Mammary epithelial cell (primary cell): ENCODE data around the gene S100A3.
A peak's percentile ranks its signal among the peaks of the same experiment; 100 is the strongest.

Experiments
- EZH2 ChIP-seq: IDR thresholded peaks from 2 replicates; pipeline ENCODE4 v1.6.1; 2012; ENCODE audit warnings: low read length, inconsistent platforms, borderline replicate concordance
- TF ChIP-seq, protein P1 (sequence below), 2 donors: IDR thresholded peaks in 1 of 2; conservative IDR thresholded peaks in 1 of 2; 2 replicates each; pipeline ENCODE4 v1.5.1; 2011 to 2012; ENCODE audit warnings: inconsistent platforms in 2 of 2, low read length in 2 of 2, mild to moderate bottlenecking in 2 of 2, control low read depth in 1 of 2, low read depth in 1 of 2; ENCODE audit not compliant: insufficient read depth in 1 of 2; ENCODE audit errors: extremely low read depth in 1 of 2

DNA sequence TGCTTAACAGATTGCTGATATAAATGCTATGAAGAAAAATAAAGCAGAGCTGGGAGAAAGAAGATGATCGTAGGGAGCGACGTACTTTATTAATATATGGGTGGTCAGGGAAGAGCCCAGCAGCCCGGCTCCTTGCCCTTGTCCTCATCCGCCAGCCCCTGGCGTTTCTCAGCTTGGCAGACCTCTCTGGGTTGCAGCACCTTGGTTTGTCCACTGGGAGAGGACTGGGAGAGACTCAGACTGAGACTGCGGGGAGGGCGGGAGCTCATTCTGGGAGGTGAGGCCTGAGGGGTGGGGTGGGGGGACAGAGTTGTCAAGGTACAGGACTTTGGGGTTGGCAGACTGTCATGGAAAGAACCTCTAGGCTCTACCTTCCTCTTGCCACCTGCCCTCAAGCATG lies 3.3 kb upstream of the S100A3 start:
- no peak for TF ChIP-seq EZH2
- TF ChIP-seq, protein P1, sequence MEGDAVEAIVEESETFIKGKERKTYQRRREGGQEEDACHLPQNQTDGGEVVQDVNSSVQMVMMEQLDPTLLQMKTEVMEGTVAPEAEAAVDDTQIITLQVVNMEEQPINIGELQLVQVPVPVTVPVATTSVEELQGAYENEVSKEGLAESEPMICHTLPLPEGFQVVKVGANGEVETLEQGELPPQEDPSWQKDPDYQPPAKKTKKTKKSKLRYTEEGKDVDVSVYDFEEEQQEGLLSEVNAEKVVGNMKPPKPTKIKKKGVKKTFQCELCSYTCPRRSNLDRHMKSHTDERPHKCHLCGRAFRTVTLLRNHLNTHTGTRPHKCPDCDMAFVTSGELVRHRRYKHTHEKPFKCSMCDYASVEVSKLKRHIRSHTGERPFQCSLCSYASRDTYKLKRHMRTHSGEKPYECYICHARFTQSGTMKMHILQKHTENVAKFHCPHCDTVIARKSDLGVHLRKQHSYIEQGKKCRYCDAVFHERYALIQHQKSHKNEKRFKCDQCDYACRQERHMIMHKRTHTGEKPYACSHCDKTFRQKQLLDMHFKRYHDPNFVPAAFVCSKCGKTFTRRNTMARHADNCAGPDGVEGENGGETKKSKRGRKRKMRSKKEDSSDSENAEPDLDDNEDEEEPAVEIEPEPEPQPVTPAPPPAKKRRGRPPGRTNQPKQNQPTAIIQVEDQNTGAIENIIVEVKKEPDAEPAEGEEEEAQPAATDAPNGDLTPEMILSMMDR (conservative IDR thresholded peaks at IDR 0.05 in 1 of 2, IDR thresholded peaks at IDR 0.05 in 1 of 2; ENCODE audit: extremely low read depth in 1 of 2, insufficient read depth in 1 of 2, low read depth in 1 of 2, low read length in 2 of 2): peak; percentile 19 to 30
